ENCODE data around the gene CNIH2. TPM values are rescaled to one million over a fixed set of nuclear protein-coding genes. Genes with fewer than 3 reads are reported as not detected.

The CNIH2 gene
- total RNA-seq: not detected

DNA sequence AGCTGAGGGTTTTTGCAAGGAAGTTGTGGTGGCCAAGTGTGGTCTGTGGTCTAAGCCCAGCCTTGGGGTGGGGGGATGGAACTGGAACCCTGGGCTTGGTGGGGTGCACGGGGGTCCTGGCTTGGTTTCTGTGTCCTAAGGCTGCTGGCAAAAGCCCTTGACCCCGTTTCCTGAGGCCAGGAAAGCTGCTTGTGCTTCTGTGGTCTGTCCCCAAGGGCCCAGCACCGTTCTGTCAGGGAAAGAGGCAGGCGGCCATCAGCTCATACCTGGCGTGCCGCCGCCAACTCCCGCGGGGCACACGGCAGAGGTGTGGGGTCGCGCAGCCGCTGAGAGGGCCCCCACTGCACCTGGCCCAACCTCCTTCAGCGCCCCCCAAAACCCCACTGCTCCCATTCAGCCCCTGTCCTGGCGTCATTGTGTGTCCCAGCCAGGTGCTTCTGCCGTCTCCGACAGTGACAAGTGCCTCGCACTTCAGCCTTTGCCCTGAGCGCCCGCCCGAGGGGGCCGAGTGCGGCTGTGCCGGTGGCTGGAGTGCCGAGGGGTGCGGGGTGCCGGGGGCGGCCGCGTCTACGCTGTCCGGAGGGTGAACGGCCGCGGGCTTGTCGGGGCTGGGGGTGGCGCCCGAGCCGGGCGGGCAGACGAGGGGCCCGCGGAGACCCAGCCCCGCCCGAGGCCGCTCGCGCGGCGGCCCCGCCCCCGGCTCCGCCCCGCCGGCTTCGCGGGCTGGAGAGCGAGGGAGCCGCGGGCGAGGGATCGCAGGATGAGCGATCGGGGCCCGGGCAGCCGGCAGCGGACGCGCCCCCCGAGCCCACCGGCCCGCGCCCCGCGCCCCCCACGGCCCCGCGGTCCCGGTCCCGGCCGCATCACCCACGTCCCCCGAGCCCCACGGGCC is at the start of gene CNIH2:
TSS of gene CNIH2 (plus strand) at position 705 of the 892 bp plus-strand sequence. CDS start 282 bp downstream, outside the sequence.
- Histone ChIP-seq H3K36me3 (peaks cover 0 to 39% (median 0%) of the 10 kb centered on the region in 3 donors), H3K27ac (peak within 1 kb of the TSS; percentile 49 to 83 (median 59))
- peak in 1 of 2 donors; percentile 18 for TF ChIP-seq POLR2A (IDR thresholded peaks at IDR 0.05)
- TF ChIP-seq, protein P1, sequence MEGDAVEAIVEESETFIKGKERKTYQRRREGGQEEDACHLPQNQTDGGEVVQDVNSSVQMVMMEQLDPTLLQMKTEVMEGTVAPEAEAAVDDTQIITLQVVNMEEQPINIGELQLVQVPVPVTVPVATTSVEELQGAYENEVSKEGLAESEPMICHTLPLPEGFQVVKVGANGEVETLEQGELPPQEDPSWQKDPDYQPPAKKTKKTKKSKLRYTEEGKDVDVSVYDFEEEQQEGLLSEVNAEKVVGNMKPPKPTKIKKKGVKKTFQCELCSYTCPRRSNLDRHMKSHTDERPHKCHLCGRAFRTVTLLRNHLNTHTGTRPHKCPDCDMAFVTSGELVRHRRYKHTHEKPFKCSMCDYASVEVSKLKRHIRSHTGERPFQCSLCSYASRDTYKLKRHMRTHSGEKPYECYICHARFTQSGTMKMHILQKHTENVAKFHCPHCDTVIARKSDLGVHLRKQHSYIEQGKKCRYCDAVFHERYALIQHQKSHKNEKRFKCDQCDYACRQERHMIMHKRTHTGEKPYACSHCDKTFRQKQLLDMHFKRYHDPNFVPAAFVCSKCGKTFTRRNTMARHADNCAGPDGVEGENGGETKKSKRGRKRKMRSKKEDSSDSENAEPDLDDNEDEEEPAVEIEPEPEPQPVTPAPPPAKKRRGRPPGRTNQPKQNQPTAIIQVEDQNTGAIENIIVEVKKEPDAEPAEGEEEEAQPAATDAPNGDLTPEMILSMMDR (IDR thresholded peaks at IDR 0.05): no peak

DNA sequence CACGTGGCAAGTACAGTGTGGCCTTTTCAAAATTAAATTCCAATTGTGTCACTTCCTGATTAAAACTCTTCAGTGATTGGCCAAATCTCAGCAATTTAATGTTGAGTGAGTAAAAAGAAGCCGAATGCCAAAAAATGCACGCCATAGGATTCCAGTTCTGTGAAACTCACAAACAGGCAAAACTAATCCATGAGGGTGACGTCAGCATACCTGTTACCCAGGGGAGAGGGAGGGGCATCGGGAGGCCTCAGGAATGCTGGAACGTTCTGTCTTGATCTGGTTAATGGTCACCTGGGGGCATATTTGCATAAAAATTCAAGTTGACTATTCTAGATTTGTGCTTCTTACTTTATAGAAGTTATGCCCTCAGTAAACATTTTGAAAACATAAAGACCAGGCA is 49.5 kb upstream of the CNIH2 start:
- Histone ChIP-seq H3K4me1 (no peaks in the 10 kb centered on the region), H3K4me3 (no peak overlapping the region), H3K36me3 (peaks cover 0 to 17% (median 0%) of the 10 kb centered on the region in 3 donors), H3K27ac (no peak overlapping the region), H3K9me3 (no peaks in the 10 kb centered on the region), H3K27me3 (no peaks in the 10 kb centered on the region)
- no peak for TF ChIP-seq POLR2A (IDR thresholded peaks at IDR 0.05)
- TF ChIP-seq, protein P1 (IDR thresholded peaks at IDR 0.05): no peak
- no peak for DNase-seq

More for the DNA sequence above, at the start of gene CNIH2:
- peak; percentile 42 to 84 (median 78) for DNase-seq
- Histone ChIP-seq H3K4me3 (peak within 1 kb of the TSS; percentile 34 to 69 (median 47)), H3K4me1 (peaks cover 2 to 32% (median 18%) of the 10 kb centered on the region in 4 donors), H3K27me3 (no peaks in the 10 kb centered on the region), H3K9me3 (no peaks in the 10 kb centered on the region)

DNA sequence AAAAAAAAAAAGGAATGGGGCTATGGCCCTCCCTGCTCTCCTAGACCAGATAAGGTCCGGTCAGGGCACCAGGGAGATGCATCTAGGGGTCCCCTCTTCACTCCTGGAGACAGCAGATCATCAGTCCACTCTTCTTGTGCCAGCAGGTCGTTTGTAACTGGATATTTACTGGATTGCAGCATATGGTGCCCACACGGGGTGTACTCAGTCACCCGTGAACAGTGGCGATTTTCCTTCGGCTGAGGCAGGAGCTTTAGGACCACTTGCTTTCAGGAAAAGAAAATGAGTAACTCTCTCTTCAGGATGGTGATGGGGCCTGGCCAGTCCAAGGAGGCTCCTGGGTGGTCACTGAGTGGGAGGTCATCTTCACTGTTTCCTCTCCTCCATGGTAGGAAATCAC is 47.8 kb upstream of the CNIH2 start:
- Histone ChIP-seq H3K36me3 (peaks cover 0 to 33% (median 0%) of the 10 kb centered on the region in 3 donors), H3K27ac (no peak overlapping the region), H3K4me3 (no peak overlapping the region), H3K9me3 (no peaks in the 10 kb centered on the region), H3K4me1 (no peaks in the 10 kb centered on the region), H3K27me3 (no peaks in the 10 kb centered on the region)
- TF ChIP-seq POLR2A (IDR thresholded peaks at IDR 0.05): no peak
- TF ChIP-seq, protein P1 (IDR thresholded peaks at IDR 0.05): no peak
- DNase-seq: no peak

DNA sequence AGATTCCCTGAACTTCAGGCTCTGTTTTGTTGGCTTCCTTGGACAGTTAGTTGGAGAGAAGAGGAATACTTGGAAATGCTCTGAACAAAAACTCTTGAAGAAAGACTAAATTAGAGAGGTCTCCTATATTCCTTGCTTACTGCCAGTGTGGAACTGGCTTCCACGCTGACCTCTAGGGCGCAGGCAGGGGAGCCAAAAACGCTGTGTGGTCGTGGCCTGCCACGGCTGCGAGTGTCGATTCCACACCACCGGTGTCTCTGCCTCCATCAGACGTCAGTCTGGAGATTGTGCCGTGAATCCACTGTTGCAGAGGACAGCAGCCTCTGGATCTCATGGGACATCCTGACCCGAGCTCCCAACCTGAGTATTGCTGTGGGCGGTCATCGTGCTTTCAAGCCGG is 47.0 kb upstream of the CNIH2 start:
- Histone ChIP-seq H3K4me3 (no peak overlapping the region), H3K36me3 (peaks cover 0 to 41% (median 0%) of the 10 kb centered on the region in 3 donors), H3K27me3 (no peaks in the 10 kb centered on the region), H3K27ac (no peak overlapping the region), H3K4me1 (no peaks in the 10 kb centered on the region), H3K9me3 (no peaks in the 10 kb centered on the region)
- DNase-seq: no peak
- no peak for TF ChIP-seq POLR2A (IDR thresholded peaks at IDR 0.05)
- TF ChIP-seq, protein P1 (IDR thresholded peaks at IDR 0.05): no peak

DNA sequence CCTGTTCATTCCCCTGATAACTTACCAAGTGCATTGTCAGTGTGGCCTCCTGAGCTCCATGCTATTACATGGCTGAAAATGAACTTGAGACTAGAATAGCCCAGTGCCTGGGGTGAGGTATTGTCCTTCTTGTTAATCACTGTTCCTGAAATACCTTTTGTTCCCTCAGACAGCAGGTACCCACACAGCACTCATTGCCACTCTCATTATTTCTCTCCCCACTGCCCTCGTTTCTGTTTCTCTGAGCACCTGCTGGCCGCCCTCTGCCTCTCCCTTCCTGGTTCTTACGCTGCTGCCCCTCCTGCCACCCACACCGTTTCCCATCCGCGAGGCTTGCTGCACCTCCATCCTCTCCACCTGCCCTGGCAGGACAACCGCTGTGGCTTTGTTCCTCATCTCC is 46.4 kb upstream of the CNIH2 start:
- TF ChIP-seq, protein P1 (IDR thresholded peaks at IDR 0.05): no peak
- no peak for TF ChIP-seq POLR2A (IDR thresholded peaks at IDR 0.05)
- H3K27ac ChIP-seq: no peak overlapping the region
- H3K36me3 ChIP-seq: peaks cover 0 to 42% (median 0%) of the 10 kb centered on the region in 3 donors
- no peaks in the 10 kb centered on the region for H3K9me3 ChIP-seq
- no peak for DNase-seq
- no peaks in the 10 kb centered on the region for H3K4me1 ChIP-seq
- no peaks in the 10 kb centered on the region for H3K27me3 ChIP-seq
- no peak overlapping the region for H3K4me3 ChIP-seq

Data from Peyer's patch (tissue), 4 donors.